HCT116 (cell line): ENCODE results near the gene CMTM2. TPM values are rescaled to one million over a fixed set of nuclear protein-coding genes. Genes with fewer than 3 reads are reported as not detected.

Experiments used
- ATAC-seq: fragments of 200-7000 bp; cut with Tn5 transposase; 2 replicates; pipeline ENCODE4 v1.9.1; 2020; ENCODE audit warnings: mild to moderate bottlenecking, moderate library complexity
- BruUV-seq: library from RNA; stranded (reverse); fragments of 400-500 nt; replicated peaks from 2 replicates; lab custom pipeline; 2021; lab: Mats Ljungman, UMichigan
- CTCF ChIA-PET: fragments of 300-600 bp; sonication (Branson Sonifier 250); formaldehyde crosslinking; loops from one replicate; lab custom pipeline; 2021; ENCODE audit warnings: antibody characterized with exemption; lab: Charles Lee
- POLR2A ChIA-PET: fragments of 300-600, 350-600 bp; sonication (Branson Sonifier 250); formaldehyde crosslinking; loops from one replicate; lab custom pipeline; 2021; ENCODE audit warnings: antibody characterized with exemption; lab: Charles Lee
- RAD21 ChIA-PET, 2 experiments: fragments of 300-600 bp; sonication (Branson Sonifier 250); formaldehyde crosslinking; loops; one replicate each; lab custom pipeline; 2023; ENCODE audit warnings: low total read pairs in 2 of 2; ENCODE audit not compliant: uncharacterized antibody in 2 of 2, unreplicated experiment in 2 of 2, low non-redundant PET in 1 of 2; lab: Charles Lee
- DNase-seq: peaks from one replicate; pipeline ENCODE4 v3.0.0-alpha.2; 2010; ENCODE audit warnings: low read depth, low spot score
- H2AFZ ChIP-seq: fragments of 200-600 bp; shearing (Covaris generic), sonication (generic); 2 replicates; pipeline ENCODE4 v1.6.1; 2017; ENCODE audit warnings: low read depth, mixed run types, mixed read lengths, antibody characterized with exemption, low read length; ENCODE audit not compliant: poor library complexity, severe bottlenecking
- H3K27ac ChIP-seq: 2 replicates; pipeline ENCODE4 v1.5.1; 2012; ENCODE audit warnings: low read depth, low read length
- H3K27me3 ChIP-seq: fragments of 200-600 bp; sonication (generic); 2 replicates; pipeline ENCODE4 v1.6.1; 2016; ENCODE audit warnings: mixed run types, low read length, mixed read lengths; ENCODE audit not compliant: insufficient read depth
- H3K36me3 ChIP-seq, 2 experiments: fragments of 200-500 bp in 1 of 2; fragments of 200-600 bp in 1 of 2; sonication (Bioruptor generic) in 1 of 2; sonication (generic) in 1 of 2; 2 replicates each; pipeline versions ENCODE4 v1.5.1 to v1.6.1; 2014 to 2016; ENCODE audit warnings: low read length in 2 of 2, inconsistent platforms in 1 of 2, mixed read lengths in 1 of 2, mixed run types in 1 of 2; ENCODE audit not compliant: insufficient read depth in 2 of 2, control insufficient read depth in 1 of 2
- H3K4me1 ChIP-seq, 2 experiments: fragments of 200-600 bp in 1 of 2; sonication (generic) in 1 of 2; 2 replicates each; pipeline versions ENCODE4 v1.5.1 to v1.6.1; 2012 to 2017; ENCODE audit warnings: low read length in 2 of 2, inconsistent platforms in 1 of 2, mild to moderate bottlenecking in 1 of 2, mixed read lengths in 1 of 2, mixed run types in 1 of 2, moderate library complexity in 1 of 2; ENCODE audit not compliant: insufficient read depth in 2 of 2, control insufficient read depth in 1 of 2
- H3K4me2 ChIP-seq: fragments of 200-600 bp; sonication (generic); 2 replicates; pipeline ENCODE4 v1.6.1; 2017; ENCODE audit warnings: mixed run types, low read length, mixed read lengths
- H3K4me3 ChIP-seq, 2 experiments: fragments of 200-600 bp in 1 of 2; sonication (generic) in 1 of 2; replicated peaks in 1 of 2; 2 replicates each; pipeline ENCODE4 v1.5.1; 2011 to 2016; ENCODE audit warnings: low read length in 2 of 2, control low read depth in 1 of 2, low read depth in 1 of 2, mild to moderate bottlenecking in 1 of 2, mixed read lengths in 1 of 2, mixed run types in 1 of 2
- H3K79me2 ChIP-seq: fragments of 200-600 bp; sonication (generic); 2 replicates; pipeline ENCODE4 v1.6.1; 2017; ENCODE audit warnings: mild to moderate bottlenecking, mixed run types, low read length, moderate library complexity, mixed read lengths; ENCODE audit not compliant: insufficient read depth
- H3K9ac ChIP-seq: fragments of 200-600 bp; sonication (generic); 2 replicates; pipeline ENCODE4 v1.6.1; 2016; ENCODE audit warnings: low read length, mixed read lengths
- H3K9me2 ChIP-seq: fragments of 200-600 bp; sonication (generic), shearing (Covaris generic); 2 replicates; pipeline ENCODE4 v1.6.1; 2017; ENCODE audit warnings: mixed run types, mild to moderate bottlenecking, moderate library complexity; ENCODE audit not compliant: insufficient read depth
- H3K9me3 ChIP-seq, 2 experiments: fragments of 200-500 bp in 1 of 2; fragments of 200-600 bp in 1 of 2; sonication (Bioruptor generic) in 1 of 2; sonication (generic) in 1 of 2; 2 replicates each; pipeline ENCODE4 v1.6.1; 2014 to 2017; ENCODE audit warnings: low read length in 2 of 2, mixed read lengths in 2 of 2, inconsistent platforms in 1 of 2, low read depth in 1 of 2, mild to moderate bottlenecking in 1 of 2, mixed run types in 1 of 2, moderate library complexity in 1 of 2; ENCODE audit not compliant: control insufficient read depth in 1 of 2, insufficient read depth in 1 of 2
- H4K20me1 ChIP-seq: fragments of 200-600 bp; sonication (generic), shearing (Covaris generic); 2 replicates; pipeline ENCODE4 v1.6.1; 2017; ENCODE audit warnings: mixed run types, mild to moderate bottlenecking, moderate library complexity; ENCODE audit not compliant: insufficient read depth
- CBX3 ChIP-seq: IDR thresholded peaks from 2 replicates; pipeline ENCODE4 v1.6.1; 2012; ENCODE audit warnings: low read depth
- CEBPB ChIP-seq: IDR thresholded peaks from 2 replicates; pipeline ENCODE4 v1.6.1; 2012; ENCODE audit warnings: low read depth
- EZH2 ChIP-seq: fragments of 200-600 bp; sonication (generic); IDR thresholded peaks from 2 replicates; pipeline ENCODE4 v1.6.1; 2017; ENCODE audit warnings: antibody characterized with exemption, mixed run types
- EZH2phosphoT487 ChIP-seq: fragments of 200-600 bp; IDR thresholded peaks from 2 replicates; pipeline ENCODE4 v1.6.1; 2018; ENCODE audit warnings: antibody characterized with exemption, borderline replicate concordance
- JUND ChIP-seq: IDR thresholded peaks from 2 replicates; pipeline ENCODE4 v1.6.1; 2012
- POLR2A ChIP-seq: IDR thresholded peaks from 2 replicates; pipeline ENCODE4 v1.7.0; 2011; ENCODE audit warnings: borderline replicate concordance; ENCODE audit not compliant: insufficient read depth, insufficient read length; ENCODE audit errors: extremely low read depth
- POLR2AphosphoS5 ChIP-seq: IDR thresholded peaks from 2 replicates; pipeline ENCODE4 v1.6.1; 2011; ENCODE audit warnings: mild to moderate bottlenecking, low read depth, low read length, moderate library complexity
- SIN3A ChIP-seq: IDR thresholded peaks from 2 replicates; pipeline ENCODE4 v1.6.1; 2012; ENCODE audit warnings: low read depth
- SRF ChIP-seq: IDR thresholded peaks from 2 replicates; pipeline ENCODE4 v1.6.1; 2012; ENCODE audit warnings: low read depth
- ZBTB33 ChIP-seq: IDR thresholded peaks from 2 replicates; pipeline ENCODE4 v1.6.1; 2011; ENCODE audit warnings: mild to moderate bottlenecking, low read length, moderate library complexity; ENCODE audit not compliant: insufficient replicate concordance; ENCODE audit errors: extremely low read depth
- ZNF274 ChIP-seq: fragments of 200-500 bp; sonication (Bioruptor generic); IDR thresholded peaks from 2 replicates; pipeline ENCODE4 v1.6.1; 2014; ENCODE audit warnings: mild to moderate bottlenecking, low read depth, low read length, inconsistent platforms
- intact Hi-C: fragments of 100-400 bp; cut with micrococcal nuclease; formaldehyde crosslinking; loops from 2 replicates; pipeline ENCODE4 v1.10.0; 2022
- total RNA-seq: library from RNA; stranded (reverse); gene quantifications from one replicate; pipeline ENCODE4 v1.2.1, GENCODE V29; 2021; ENCODE audit not compliant: unreplicated experiment

CMTM2 gene
- total RNA-seq, 1 experiment from 2014 or later: 0.42 TPM

- TF ChIP-seq ZBTB33: no peak
- TF ChIP-seq SRF: no peak
- no peak for TF ChIP-seq ZNF274
- no peak for TF ChIP-seq CEBPB
- TF ChIP-seq CBX3: no peak
- no peak for TF ChIP-seq JUND
- TF ChIP-seq POLR2A: no peak
- no peak for TF ChIP-seq EZH2
- no peak for TF ChIP-seq POLR2AphosphoS5
- no peak for TF ChIP-seq SIN3A
Observed at GRCh38 chr16:66542396-66542795, 36.9 kb upstream of the CMTM2 start (continued).

- no peaks in the 10 kb centered on the region for H4K20me1 ChIP-seq
- RAD21 ChIA-PET: no interaction called here
- POLR2A ChIA-PET: no interaction called here
- H3K27me3 ChIP-seq: no peaks in the 10 kb centered on the region
- no peak overlapping the region for H3K4me3 ChIP-seq
- H3K4me2 ChIP-seq: no peak overlapping the region
- CTCF ChIA-PET: no interaction called here
- no peaks in the 10 kb centered on the region for H3K9me3 ChIP-seq
- no peak overlapping the region for H2AFZ ChIP-seq
- TF ChIP-seq EZH2phosphoT487 (no peak), EZH2 (no peak)
- TF ChIP-seq, all 23 proteins: peak for 0
- no peaks in the 10 kb centered on the region for H3K9me2 ChIP-seq
- BruUV-seq: no TSS peak
- H3K79me2 ChIP-seq: no peaks in the 10 kb centered on the region
- ATAC-seq (no peak), DNase-seq (no peak)
- no peak overlapping the region for H3K9ac ChIP-seq
- no peak overlapping the region for H3K27ac ChIP-seq
- intact Hi-C loops: no loop called here
- H3K36me3 ChIP-seq: no peaks in the 10 kb centered on the region; a peak in 1 of 4 replicates
- H3K4me1 ChIP-seq: peaks cover 0 to 3% of the 10 kb centered on the region in 2 experiments; a peak in 1 of 4 replicates
Observed at GRCh38 chr16:66543541-66543940, 35.7 kb upstream of the CMTM2 start.
